C4-2B (cell line): ENCODE results near the gene FSTL4.

Experiments
- H3K27ac ChIP-seq: fragments of 450-650 bp; 2 replicates; pipeline ENCODE4 v1.5.1; 2017
- CTCF ChIP-seq: fragments of 450-650 bp; conservative IDR thresholded peaks from 2 replicates; pipeline ENCODE4 v1.5.1; 2017; ENCODE audit warnings: mild to moderate bottlenecking
- ZFX ChIP-seq: fragments of 450-650 bp; IDR thresholded peaks from 2 replicates; pipeline ENCODE4 v1.6.1; 2017

Gene FSTL4

GRCh38 chr5:133295520-133295919, 316.8 kb downstream of the FSTL4 start:
- H3K27ac ChIP-seq: no peak overlapping the region
- TF ChIP-seq ZFX (no peak), CTCF (no peak)

GRCh38 chr5:133294380-133294779, 318.0 kb downstream of the FSTL4 start:
- TF ChIP-seq ZFX: no peak
- no peak for TF ChIP-seq CTCF
- H3K27ac ChIP-seq: no peak overlapping the region

- no peak overlapping the region for H3K27ac ChIP-seq
- TF ChIP-seq ZFX (no peak), CTCF (no peak)
Observed at GRCh38 chr5:133293960-133294359, 318.4 kb downstream of the FSTL4 start.

DNA sequence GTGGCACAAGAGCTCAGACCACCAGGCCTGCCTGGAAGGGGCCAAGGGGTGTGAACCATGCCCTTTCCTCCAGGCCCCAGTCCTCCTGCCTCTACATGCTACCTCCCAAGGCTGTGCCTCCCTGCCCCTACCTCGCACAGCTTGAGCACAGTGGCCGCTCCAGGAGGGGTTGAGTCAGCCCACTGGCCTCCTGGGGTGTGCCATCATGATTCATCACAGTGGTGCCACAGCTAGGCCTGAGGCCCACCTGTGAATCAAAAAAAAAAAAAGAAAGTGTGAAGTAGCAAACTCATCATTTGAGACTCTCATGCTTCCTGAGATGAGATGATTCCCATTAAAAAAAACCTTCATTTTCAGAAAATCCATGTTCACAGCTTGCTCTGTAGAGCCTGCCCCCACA, 320.0 kb downstream of the FSTL4 start:
- TF ChIP-seq CTCF: no peak
- no peak for TF ChIP-seq ZFX
- no peak overlapping the region; the same call in 1 of the 2 replicates for H3K27ac ChIP-seq

GRCh38 chr5:133291524-133291923, 320.8 kb downstream of the FSTL4 start:
- H3K27ac ChIP-seq: no peak overlapping the region; the same call in 1 of the 2 replicates
- no peak for TF ChIP-seq ZFX

DNA sequence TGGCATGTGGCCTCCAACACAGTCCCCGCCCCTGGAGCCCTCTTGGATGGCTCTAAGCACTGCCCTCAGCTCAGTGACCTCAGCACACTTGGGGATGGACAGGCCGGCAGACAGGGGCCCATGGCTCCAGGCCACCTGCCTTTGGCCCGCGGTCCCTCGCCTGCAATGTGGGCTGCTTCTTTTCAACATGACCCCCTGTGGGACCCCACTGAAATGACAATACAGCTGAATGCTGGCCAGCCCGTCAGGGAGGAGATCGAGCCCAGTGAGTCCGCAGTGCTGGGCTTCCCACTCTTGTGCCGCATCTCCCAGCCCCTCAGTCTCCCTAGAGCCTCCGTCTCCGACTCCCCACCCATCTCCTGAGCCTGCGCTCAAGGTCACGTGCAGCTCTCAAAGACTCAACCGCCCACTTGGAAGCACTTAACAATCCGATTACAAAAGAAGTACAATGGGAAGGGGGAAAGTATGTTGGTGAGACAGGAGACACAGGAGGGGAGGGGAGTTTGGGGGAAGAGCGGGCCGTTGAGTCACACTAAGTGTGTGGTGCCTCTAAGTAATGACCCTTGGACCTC, 321.6 kb downstream of the FSTL4 start:
- H3K27ac ChIP-seq: peak overlapping the region; percentile 14; the same call in 1 of the 2 replicates

GRCh38 chr5:133289686-133290367, 322.5 kb downstream of the FSTL4 start:
- TF ChIP-seq ZFX: no peak
- TF ChIP-seq CTCF: no peak
- H3K27ac ChIP-seq: peak overlapping the region; percentile 14; the same call in 1 of the 2 replicates

More for the DNA sequence above, 321.6 kb downstream of the FSTL4 start:
- TF ChIP-seq ZFX: no peak
- no peak for TF ChIP-seq CTCF

- H3K27ac ChIP-seq: no peak overlapping the region
- TF ChIP-seq CTCF (peak; percentile 72), ZFX (no peak)
Observed at GRCh38 chr5:133287500-133287899, 324.8 kb downstream of the FSTL4 start.
